Measurements from ENCODE around the gene RWDD1.

Gene RWDD1

DNA sequence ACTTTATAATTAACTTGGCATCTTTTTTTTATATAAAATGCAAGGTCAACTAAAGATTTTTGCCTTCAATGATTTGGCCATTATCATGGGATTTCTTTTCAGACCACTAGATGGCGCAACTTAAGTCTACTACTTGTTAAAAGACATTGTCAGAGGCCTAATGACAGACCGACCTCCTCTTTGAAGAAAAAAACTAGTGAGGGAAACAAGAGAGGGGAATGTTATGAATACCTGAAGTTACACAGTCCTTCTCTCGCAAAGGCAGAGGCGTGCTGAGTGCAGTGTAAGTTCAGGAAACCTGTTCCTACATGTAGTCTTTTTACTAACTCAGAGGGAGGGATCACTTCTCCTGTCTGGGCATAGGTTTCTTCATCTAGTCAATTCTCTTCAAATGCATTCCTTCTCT, 35.1 kb upstream of the RWDD1 start:
- no peak overlapping the region for H3K4me3 ChIP-seq (ENCODE audit: low read depth in 1 of 2, low read length in 2 of 2)
- H3K27me3 ChIP-seq (ENCODE audit: low read depth, low read length), result no peaks in the 10 kb centered on the region
- no peaks in the 10 kb centered on the region for H3K4me1 ChIP-seq (ENCODE audit: control insufficient read depth in 1 of 2, insufficient read depth in 2 of 2, low read length in 2 of 2)
- no peak overlapping the region for H3K27ac ChIP-seq (ENCODE audit: low read length)
- no peaks in the 10 kb centered on the region for H3K36me3 ChIP-seq (ENCODE audit: control insufficient read depth in 1 of 2, insufficient read depth in 2 of 2, low read length in 2 of 2)
- H3K9me3 ChIP-seq (ENCODE audit: control insufficient read depth in 1 of 2, low read length in 2 of 2), result no peaks in the 10 kb centered on the region

DNA sequence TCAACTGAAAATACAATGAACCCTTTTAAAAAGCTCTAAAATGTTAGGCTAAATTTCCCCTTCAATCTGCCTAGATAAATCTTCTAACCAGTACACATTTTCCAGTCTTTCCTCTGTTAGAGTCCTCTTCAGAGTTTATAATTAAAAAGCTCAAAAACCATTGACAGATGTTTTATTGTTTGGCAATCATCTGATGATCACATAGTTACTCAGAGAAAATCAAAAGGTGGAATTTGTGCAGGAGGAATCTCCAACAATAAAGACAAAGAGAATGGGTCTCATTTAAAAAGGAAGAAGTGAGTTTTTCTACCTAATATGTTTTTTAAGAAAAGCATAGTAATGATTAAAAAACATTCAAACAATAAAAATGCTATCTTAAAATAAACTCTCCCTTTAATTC, 28.9 kb upstream of the RWDD1 start:
- Histone ChIP-seq H3K4me1 (ENCODE audit: control insufficient read depth in 1 of 2, insufficient read depth in 2 of 2, low read length in 2 of 2) (no peaks in the 10 kb centered on the region), H3K27ac (ENCODE audit: low read length) (no peak overlapping the region), H3K27me3 (ENCODE audit: low read depth, low read length) (no peaks in the 10 kb centered on the region), H3K9me3 (ENCODE audit: control insufficient read depth in 1 of 2, low read length in 2 of 2) (no peaks in the 10 kb centered on the region), H3K4me3 (ENCODE audit: low read depth in 1 of 2, low read length in 2 of 2) (no peak overlapping the region), H3K36me3 (ENCODE audit: control insufficient read depth in 1 of 2, insufficient read depth in 2 of 2, low read length in 2 of 2) (no peaks in the 10 kb centered on the region)

DNA sequence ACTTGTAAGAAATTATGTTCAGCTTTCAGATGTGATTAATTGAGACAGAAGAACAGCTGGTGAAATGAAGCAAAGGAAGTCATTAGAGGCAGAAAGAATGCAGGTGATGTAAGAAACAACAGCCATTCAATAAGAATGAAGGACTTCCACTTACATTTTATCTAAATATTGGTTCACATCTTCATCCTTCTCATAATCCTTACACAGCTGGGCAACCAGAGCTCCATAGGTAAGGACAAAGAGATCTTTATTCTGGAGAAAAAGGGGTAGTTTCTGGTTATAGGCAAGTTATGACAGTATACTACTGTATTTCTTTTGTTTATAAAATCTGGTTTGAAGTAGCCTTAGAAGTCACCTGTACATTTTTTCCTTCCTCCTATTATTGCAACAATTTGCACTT, 28.2 kb upstream of the RWDD1 start:
- Histone ChIP-seq H3K27me3 (ENCODE audit: low read depth, low read length) (no peaks in the 10 kb centered on the region), H3K27ac (ENCODE audit: low read length) (no peak overlapping the region), H3K4me1 (ENCODE audit: control insufficient read depth in 1 of 2, insufficient read depth in 2 of 2, low read length in 2 of 2) (no peaks in the 10 kb centered on the region), H3K4me3 (ENCODE audit: low read depth in 1 of 2, low read length in 2 of 2) (no peak overlapping the region), H3K36me3 (ENCODE audit: control insufficient read depth in 1 of 2, insufficient read depth in 2 of 2, low read length in 2 of 2) (no peaks in the 10 kb centered on the region), H3K9me3 (ENCODE audit: control insufficient read depth in 1 of 2, low read length in 2 of 2) (no peaks in the 10 kb centered on the region)

DNA sequence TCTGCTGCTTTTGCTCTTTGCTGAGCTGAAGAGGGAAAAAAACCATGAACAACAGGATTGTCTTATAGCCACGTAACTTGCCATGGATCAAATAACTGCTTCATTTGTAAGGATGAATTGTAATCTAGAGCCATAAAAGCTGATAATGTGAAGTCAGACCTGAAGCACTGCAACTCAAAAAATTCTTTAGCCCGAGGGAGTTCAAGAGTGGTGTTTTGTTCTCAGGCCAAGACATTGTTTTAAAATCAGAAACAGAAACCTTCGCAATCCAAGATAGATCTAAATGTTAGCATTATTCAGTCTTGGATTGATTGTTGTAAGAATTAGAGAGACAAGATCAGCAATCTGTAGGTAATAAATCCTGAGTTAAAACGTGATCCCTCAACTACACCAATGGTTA, 25.7 kb upstream of the RWDD1 start, which contains the start of gene TRAPPC3L:
TSS of gene TRAPPC3L (minus strand) at position 34 of the 400 bp plus-strand sequence. CDS start 170 bp downstream, outside the sequence.
- no peaks in the 10 kb centered on the region for H3K4me1 ChIP-seq (ENCODE audit: control insufficient read depth in 1 of 2, insufficient read depth in 2 of 2, low read length in 2 of 2)
- H3K27me3 ChIP-seq (ENCODE audit: low read depth, low read length), result no peaks in the 10 kb centered on the region
- H3K9me3 ChIP-seq (ENCODE audit: control insufficient read depth in 1 of 2, low read length in 2 of 2), result no peaks in the 10 kb centered on the region
- H3K4me3 ChIP-seq (ENCODE audit: low read depth in 1 of 2, low read length in 2 of 2), result no peak within 1 kb of the TSS
- no peak within 1 kb of the TSS for H3K27ac ChIP-seq (ENCODE audit: low read length)
- no peaks in the 10 kb centered on the region for H3K36me3 ChIP-seq (ENCODE audit: control insufficient read depth in 1 of 2, insufficient read depth in 2 of 2, low read length in 2 of 2)

DNA sequence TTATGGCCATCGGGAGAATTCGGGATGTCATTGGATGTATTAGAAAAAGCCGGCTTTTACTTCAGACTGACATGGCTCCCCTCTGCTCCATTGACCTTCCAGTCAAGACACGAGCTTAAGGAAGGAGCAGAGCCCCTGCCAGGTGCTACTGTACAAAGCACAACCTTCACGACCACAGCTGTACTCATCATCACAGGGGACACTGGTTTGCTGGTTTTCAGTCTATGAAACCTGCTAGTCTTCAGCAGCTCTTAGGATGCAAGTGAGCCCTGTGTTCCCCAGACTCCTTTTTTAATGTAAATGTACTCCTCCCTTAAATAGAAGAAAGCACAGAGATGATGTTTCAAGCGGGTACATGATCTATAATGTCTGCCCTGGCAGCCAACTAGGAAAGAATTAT, 23.9 kb upstream of the RWDD1 start:
- no peaks in the 10 kb centered on the region for H3K4me1 ChIP-seq (ENCODE audit: control insufficient read depth in 1 of 2, insufficient read depth in 2 of 2, low read length in 2 of 2)

DNA sequence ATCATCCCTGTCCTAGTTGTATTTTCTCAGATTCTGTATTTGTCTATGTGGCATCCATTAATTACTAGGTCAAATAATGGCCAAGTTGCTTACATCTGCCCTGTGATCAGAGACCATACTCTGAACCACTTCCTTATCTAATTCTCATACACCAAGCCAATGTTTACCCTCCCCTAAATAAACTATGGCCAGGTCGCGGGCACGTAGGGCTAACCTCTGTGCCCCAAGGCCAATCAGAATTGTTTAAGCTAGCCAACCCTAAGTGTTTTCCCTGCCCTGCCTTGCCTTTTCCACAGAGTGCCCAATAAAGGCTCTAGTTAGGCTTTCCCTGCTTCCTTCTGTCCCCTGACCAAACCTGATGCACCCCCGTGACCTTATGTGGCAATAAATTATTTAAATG, 20.5 kb upstream of the RWDD1 start:
- Histone ChIP-seq H3K4me1 (ENCODE audit: control insufficient read depth in 1 of 2, insufficient read depth in 2 of 2, low read length in 2 of 2) (no peaks in the 10 kb centered on the region), H3K27ac (ENCODE audit: low read length) (no peak overlapping the region), H3K27me3 (ENCODE audit: low read depth, low read length) (no peaks in the 10 kb centered on the region), H3K4me3 (ENCODE audit: low read depth in 1 of 2, low read length in 2 of 2) (no peak overlapping the region), H3K36me3 (ENCODE audit: control insufficient read depth in 1 of 2, insufficient read depth in 2 of 2, low read length in 2 of 2) (no peaks in the 10 kb centered on the region), H3K9me3 (ENCODE audit: control insufficient read depth in 1 of 2, low read length in 2 of 2) (no peaks in the 10 kb centered on the region)

More for the DNA sequence above, 23.9 kb upstream of the RWDD1 start:
- Histone ChIP-seq H3K4me3 (ENCODE audit: low read depth in 1 of 2, low read length in 2 of 2) (no peak overlapping the region), H3K9me3 (ENCODE audit: control insufficient read depth in 1 of 2, low read length in 2 of 2) (no peaks in the 10 kb centered on the region), H3K27me3 (ENCODE audit: low read depth, low read length) (no peaks in the 10 kb centered on the region), H3K27ac (ENCODE audit: low read length) (no peak overlapping the region), H3K36me3 (ENCODE audit: control insufficient read depth in 1 of 2, insufficient read depth in 2 of 2, low read length in 2 of 2) (no peaks in the 10 kb centered on the region)

DNA sequence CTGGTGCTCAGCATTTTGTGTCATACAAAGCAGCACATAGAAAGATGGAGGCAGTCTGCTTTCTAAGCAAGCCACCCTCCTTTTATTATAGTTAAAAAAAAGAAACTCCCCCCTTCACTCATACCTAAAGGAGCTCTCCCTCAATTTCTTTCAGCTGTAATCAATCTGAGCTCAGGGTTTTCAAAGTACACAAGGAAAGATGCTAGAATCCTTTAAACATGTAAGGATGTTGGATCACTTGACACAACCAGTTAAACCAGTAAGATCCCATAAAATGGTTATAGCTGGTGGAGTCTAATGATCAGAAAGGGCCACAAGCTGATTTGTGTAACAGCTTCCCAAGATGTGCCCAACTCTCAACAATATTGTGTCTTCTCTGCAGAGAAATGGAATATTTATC, 17.9 kb upstream of the RWDD1 start, which contains the start of gene CALHM4:
TSS of gene CALHM4 (plus strand) at position 301 of the 400 bp plus-strand sequence. CDS start at position 344, 43 bp downstream.
- Histone ChIP-seq H3K4me3 (ENCODE audit: low read depth in 1 of 2, low read length in 2 of 2) (no peak within 1 kb of the TSS), H3K36me3 (ENCODE audit: control insufficient read depth in 1 of 2, insufficient read depth in 2 of 2, low read length in 2 of 2) (no peaks in the 10 kb centered on the region), H3K27ac (ENCODE audit: low read length) (no peak within 1 kb of the TSS), H3K4me1 (ENCODE audit: control insufficient read depth in 1 of 2, insufficient read depth in 2 of 2, low read length in 2 of 2) (peaks cover 0 to 3% of the 10 kb centered on the region in 2 donors), H3K9me3 (ENCODE audit: control insufficient read depth in 1 of 2, low read length in 2 of 2) (no peaks in the 10 kb centered on the region), H3K27me3 (ENCODE audit: low read depth, low read length) (no peaks in the 10 kb centered on the region)

DNA sequence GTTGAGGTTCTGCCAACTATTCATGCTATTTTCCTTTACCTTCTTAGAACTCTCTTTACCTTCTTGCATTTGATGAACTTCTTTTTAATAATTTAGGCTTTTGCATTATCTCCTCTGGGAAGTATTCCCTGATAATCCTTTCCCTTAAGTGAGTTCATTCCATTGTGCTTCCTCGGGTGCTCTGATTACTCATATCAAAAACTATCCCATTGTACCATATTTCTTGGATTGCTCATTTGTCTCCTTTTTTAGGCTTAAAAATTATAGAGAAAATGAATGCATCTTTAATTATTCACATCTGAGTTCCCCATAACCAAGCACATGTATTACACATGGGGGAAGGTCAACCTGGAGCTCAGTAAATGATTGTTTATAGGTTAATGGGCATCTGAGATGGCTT, 15.2 kb upstream of the RWDD1 start:
- Histone ChIP-seq H3K9me3 (ENCODE audit: control insufficient read depth in 1 of 2, low read length in 2 of 2) (no peaks in the 10 kb centered on the region), H3K27me3 (ENCODE audit: low read depth, low read length) (no peaks in the 10 kb centered on the region), H3K4me3 (ENCODE audit: low read depth in 1 of 2, low read length in 2 of 2) (no peak overlapping the region), H3K4me1 (ENCODE audit: control insufficient read depth in 1 of 2, insufficient read depth in 2 of 2, low read length in 2 of 2) (peaks cover 0 to 3% of the 10 kb centered on the region in 2 donors), H3K36me3 (ENCODE audit: control insufficient read depth in 1 of 2, insufficient read depth in 2 of 2, low read length in 2 of 2) (no peaks in the 10 kb centered on the region), H3K27ac (ENCODE audit: low read length) (no peak overlapping the region)

DNA sequence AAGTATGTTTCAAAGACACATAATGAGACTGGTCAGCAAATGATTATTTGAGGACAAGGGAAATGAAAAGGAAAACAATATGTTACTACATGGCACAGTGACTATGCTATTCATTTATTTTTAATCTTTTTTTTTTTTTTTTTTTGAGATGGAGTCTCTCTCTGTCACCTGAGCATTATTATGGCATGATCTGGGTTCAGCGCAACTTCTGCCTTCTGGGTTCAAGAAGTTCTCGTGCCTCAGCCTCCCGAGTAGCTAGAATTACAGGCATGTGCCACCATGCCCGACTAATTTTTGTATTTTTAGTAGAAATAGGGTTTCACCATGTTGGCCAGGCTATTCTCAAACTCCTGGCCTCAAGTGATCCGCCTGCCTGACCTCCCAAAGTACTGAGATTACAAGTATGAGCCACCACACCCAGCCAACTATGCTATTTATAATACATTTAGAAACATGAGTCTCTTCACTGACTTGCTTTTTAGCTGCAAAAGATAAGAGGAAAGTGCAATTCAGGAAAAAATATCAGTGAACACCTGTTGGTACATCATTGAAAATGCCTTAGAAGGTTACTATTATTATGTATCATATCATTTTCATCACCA, 14.4 kb upstream of the RWDD1 start:
- Histone ChIP-seq H3K4me1 (ENCODE audit: control insufficient read depth in 1 of 2, insufficient read depth in 2 of 2, low read length in 2 of 2) (peaks cover 0 to 3% of the 10 kb centered on the region in 2 donors), H3K36me3 (ENCODE audit: control insufficient read depth in 1 of 2, insufficient read depth in 2 of 2, low read length in 2 of 2) (no peaks in the 10 kb centered on the region), H3K27ac (ENCODE audit: low read length) (no peak overlapping the region)

DNA sequence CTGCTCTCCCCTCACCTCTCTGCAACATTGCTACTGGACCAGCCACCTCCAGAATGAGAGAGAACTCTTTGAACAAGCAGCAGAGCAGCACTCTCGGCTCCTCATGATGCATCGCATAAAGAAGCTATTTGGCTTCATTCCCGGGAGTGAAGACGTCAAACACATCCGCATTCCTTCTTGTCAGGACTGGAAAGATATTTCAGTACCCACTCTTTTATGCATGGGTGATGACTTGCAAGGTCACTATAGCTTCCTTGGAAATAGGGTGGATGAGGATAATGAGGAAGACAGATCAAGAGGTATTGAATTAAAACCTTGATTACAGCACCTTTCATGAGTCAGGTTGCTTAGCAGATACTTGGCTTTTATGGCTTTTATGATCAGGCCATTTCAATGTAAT, 13.4 kb upstream of the RWDD1 start:
- Histone ChIP-seq H3K36me3 (ENCODE audit: control insufficient read depth in 1 of 2, insufficient read depth in 2 of 2, low read length in 2 of 2) (no peaks in the 10 kb centered on the region), H3K4me3 (ENCODE audit: low read depth in 1 of 2, low read length in 2 of 2) (no peak overlapping the region), H3K4me1 (ENCODE audit: control insufficient read depth in 1 of 2, insufficient read depth in 2 of 2, low read length in 2 of 2) (peaks cover 0 to 3% of the 10 kb centered on the region in 2 donors), H3K9me3 (ENCODE audit: control insufficient read depth in 1 of 2, low read length in 2 of 2) (no peaks in the 10 kb centered on the region), H3K27me3 (ENCODE audit: low read depth, low read length) (no peaks in the 10 kb centered on the region), H3K27ac (ENCODE audit: low read length) (no peak overlapping the region)

More for the DNA sequence above, 14.4 kb upstream of the RWDD1 start:
- H3K27me3 ChIP-seq (ENCODE audit: low read depth, low read length), result no peaks in the 10 kb centered on the region
- no peak overlapping the region for H3K4me3 ChIP-seq (ENCODE audit: low read depth in 1 of 2, low read length in 2 of 2)
- H3K9me3 ChIP-seq (ENCODE audit: control insufficient read depth in 1 of 2, low read length in 2 of 2), result no peaks in the 10 kb centered on the region

DNA sequence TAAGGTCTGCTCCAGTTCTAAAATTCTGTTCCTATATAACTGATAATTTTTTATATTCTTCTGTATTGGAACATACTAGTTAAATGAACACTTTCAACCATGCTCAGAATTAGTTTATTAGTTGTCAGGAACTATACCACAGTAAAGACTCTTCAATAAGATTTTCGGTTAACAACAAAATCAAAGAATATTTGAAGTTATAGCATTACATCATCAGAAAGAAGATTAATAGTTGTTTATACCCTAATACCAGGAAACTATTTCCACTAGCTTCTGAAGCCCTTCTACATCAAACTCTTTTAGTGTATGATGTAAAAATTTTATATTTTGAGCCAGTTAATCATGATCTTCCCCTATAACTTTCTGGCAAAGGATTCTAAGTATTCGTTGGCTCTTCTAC, 11.2 kb upstream of the RWDD1 start:
- Histone ChIP-seq H3K36me3 (ENCODE audit: control insufficient read depth in 1 of 2, insufficient read depth in 2 of 2, low read length in 2 of 2) (no peaks in the 10 kb centered on the region), H3K4me1 (ENCODE audit: control insufficient read depth in 1 of 2, insufficient read depth in 2 of 2, low read length in 2 of 2) (peaks cover 0 to 3% of the 10 kb centered on the region in 2 donors), H3K27me3 (ENCODE audit: low read depth, low read length) (no peaks in the 10 kb centered on the region), H3K4me3 (ENCODE audit: low read depth in 1 of 2, low read length in 2 of 2) (no peak overlapping the region), H3K9me3 (ENCODE audit: control insufficient read depth in 1 of 2, low read length in 2 of 2) (no peaks in the 10 kb centered on the region), H3K27ac (ENCODE audit: low read length) (no peak overlapping the region)

Data from muscle layer of duodenum (tissue), 2 donors.